Natural killer cell (primary cell): ENCODE measurements around the gene ESRRG. TPM values are rescaled to one million over a fixed set of nuclear protein-coding genes. Genes with fewer than 3 reads are reported as not detected.

ENCODE experiments used
- ATAC-seq, 3 donors: fragments of 150-1000 bp in 2 of 3; fragments of 200-7000 bp in 1 of 3; cut with Tn5 transposase; 1 replicate in 1 of 3; 2 replicates in 2 of 3; pipeline ENCODE4 v1.10.0; 2021; ENCODE audit warnings: mild to moderate bottlenecking in 2 of 3, moderate library complexity in 2 of 3
- DNase-seq, 2 donors: peaks; one replicate each; pipeline versions ENCODE4 v3.0.0 to v3.0.0-alpha.2; 2013 to 2021; ENCODE audit warnings: mixed read lengths in 1 of 2
- H3K27ac ChIP-seq: one replicate; pipeline ENCODE4 v1.5.1; 2013; ENCODE audit warnings: mild to moderate bottlenecking, low read length
- H3K27me3 ChIP-seq: one replicate; pipeline ENCODE4 v1.6.1; 2013; ENCODE audit warnings: low read length; ENCODE audit not compliant: control insufficient read depth, insufficient read depth
- H3K36me3 ChIP-seq: one replicate; pipeline ENCODE4 v1.6.1; 2013; ENCODE audit warnings: low read length; ENCODE audit not compliant: control insufficient read depth, insufficient read depth
- H3K4me1 ChIP-seq: one replicate; pipeline ENCODE4 v1.6.1; 2013; ENCODE audit warnings: low read length; ENCODE audit not compliant: control insufficient read depth, insufficient read depth
- H3K4me3 ChIP-seq: one replicate; pipeline ENCODE4 v1.5.1; 2013; ENCODE audit warnings: low read length
- H3K9me3 ChIP-seq: one replicate; pipeline ENCODE4 v1.6.1; 2013; ENCODE audit warnings: low read length; ENCODE audit not compliant: control insufficient read depth, insufficient read depth
- H3K27ac Mint-ChIP-seq, 2 donors: one replicate each; pipeline ENCODE4 v1.8.0; 2022; ENCODE audit warnings: mild to moderate bottlenecking in 2 of 2, mixed read lengths in 2 of 2, moderate library complexity in 1 of 2
- H3K27me3 Mint-ChIP-seq, 2 donors: one replicate each; pipeline ENCODE4 v1.8.0; 2022; ENCODE audit warnings: low read depth in 2 of 2, mixed read lengths in 2 of 2
- H3K36me3 Mint-ChIP-seq: one replicate; pipeline ENCODE4 v1.8.0; 2022; ENCODE audit warnings: mixed read lengths
- H3K4me1 Mint-ChIP-seq, 2 donors: one replicate each; pipeline ENCODE4 v1.8.0; 2022; ENCODE audit warnings: mixed read lengths in 2 of 2
- H3K4me3 Mint-ChIP-seq: one replicate; pipeline ENCODE4 v1.8.0; 2022; ENCODE audit warnings: mild to moderate bottlenecking, moderate library complexity, mixed read lengths
- H3K9me3 Mint-ChIP-seq, 2 donors: one replicate each; pipeline ENCODE4 v1.8.0; 2022; ENCODE audit warnings: mixed read lengths in 2 of 2
- CTCF ChIP-seq: fragments of 200-600 bp; IDR thresholded peaks from one replicate; pipeline ENCODE4 v1.8.0; 2022; ENCODE audit warnings: antibody characterized with exemption
- WGBS: methylation state at CpG from one replicate; pipeline ENCODE4 v1.1.7; 2013; ENCODE audit warnings: missing lambda C conversion rate; ENCODE audit not compliant: insufficient coverage; 5-methylcytosine and 5-hydroxymethylcytosine counted together
- intact Hi-C: fragments of 100-400 bp; cut with micrococcal nuclease; formaldehyde crosslinking; loops from one replicate; pipeline ENCODE4 v1.14.2; 2022
- total RNA-seq, 4 donors: library from RNA; stranded (reverse); fragments of 120-200 nt in 1 of 4; gene quantifications; one replicate each; pipeline versions ENCODE4 v1.2.3 to v1.2.4, GENCODE V29; 2013 to 2022

ESRRG gene
- total RNA-seq, 3 donors from 2014 or later (not counting 1 experiment from before 2014, with no cell fraction given), result not detected

- intact Hi-C loops, result no loop called here
- H3K4me1 ChIP-seq, result no peaks in the 10 kb centered on the region
- no peaks in the 10 kb centered on the region for H3K36me3 ChIP-seq
- Mint-ChIP-seq H3K36me3 (no peaks in the 10 kb centered on the region), H3K27ac (no peak overlapping the region), H3K27me3 (no peaks in the 10 kb centered on the region), H3K9me3 (peaks cover 5 to 11% of the 10 kb centered on the region in 2 donors), H3K4me3 (no peak overlapping the region), H3K4me1 (no peaks in the 10 kb centered on the region)
- ATAC-seq (no peak), DNase-seq (no peak)
- H3K9me3 ChIP-seq, result no peaks in the 10 kb centered on the region
- no peak for TF ChIP-seq CTCF
- H3K27me3 ChIP-seq, result no peaks in the 10 kb centered on the region
- no peak overlapping the region for H3K27ac ChIP-seq
- WGBS, result 87% methylated on average over 2 of the region's 3 CpGs
- no peak overlapping the region for H3K4me3 ChIP-seq
These were observed 169.5 kb downstream of the ESRRG start for GRCh38 chr1:216553766-216554165.

GRCh38 chr1:216553040-216553439 is 170.2 kb downstream of the ESRRG start:
- Mint-ChIP-seq H3K4me1 (no peaks in the 10 kb centered on the region), H3K27me3 (no peaks in the 10 kb centered on the region), H3K4me3 (no peak overlapping the region), H3K36me3 (no peaks in the 10 kb centered on the region), H3K9me3 (peaks cover 5 to 15% of the 10 kb centered on the region in 2 donors), H3K27ac (no peak overlapping the region)
- no peak for TF ChIP-seq CTCF
- Histone ChIP-seq H3K36me3 (no peaks in the 10 kb centered on the region), H3K27me3 (no peaks in the 10 kb centered on the region), H3K9me3 (no peaks in the 10 kb centered on the region), H3K4me3 (no peak overlapping the region), H3K27ac (no peak overlapping the region), H3K4me1 (no peaks in the 10 kb centered on the region)
- no CpG with 5 or more reads among the region's 1 CpG for WGBS
- ATAC-seq (no peak), DNase-seq (no peak)
- intact Hi-C loops, result no loop called here

- no peak for TF ChIP-seq CTCF
- ATAC-seq (no peak), DNase-seq (no peak)
- no peaks in the 10 kb centered on the region for H3K9me3 ChIP-seq
- no peaks in the 10 kb centered on the region for H3K36me3 ChIP-seq
- Mint-ChIP-seq H3K36me3 (no peaks in the 10 kb centered on the region), H3K4me3 (no peak overlapping the region), H3K27ac (no peak overlapping the region), H3K9me3 (peaks cover under 1 to 12% of the 10 kb centered on the region in 2 donors), H3K4me1 (no peaks in the 10 kb centered on the region), H3K27me3 (no peaks in the 10 kb centered on the region)
- no peaks in the 10 kb centered on the region for H3K27me3 ChIP-seq
- no peak overlapping the region for H3K4me3 ChIP-seq
- H3K4me1 ChIP-seq, result no peaks in the 10 kb centered on the region
- intact Hi-C loops, result no loop called here
- no peak overlapping the region for H3K27ac ChIP-seq
- WGBS, result 86% methylated on average over 4 of the region's 4 CpGs
These were observed 173.4 kb downstream of the ESRRG start for GRCh38 chr1:216549796-216550195.

GRCh38 chr1:216542741-216543140 is 180.5 kb downstream of the ESRRG start:
- H3K36me3 Mint-ChIP-seq, result peaks cover 6% of the 10 kb centered on the region
- intact Hi-C loops, result no loop called here
- no peaks in the 10 kb centered on the region for H3K27me3 ChIP-seq
- WGBS, result 60% methylated on average over 2 of the region's 2 CpGs
- no peak for DNase-seq
- no peaks in the 10 kb centered on the region for H3K36me3 ChIP-seq
- H3K4me3 Mint-ChIP-seq, result no peak overlapping the region
- H3K4me3 ChIP-seq, result no peak overlapping the region
- peaks cover 3% of the 10 kb centered on the region for H3K9me3 ChIP-seq
- ATAC-seq, result no peak
- H3K4me1 ChIP-seq, result no peaks in the 10 kb centered on the region
- no peak overlapping the region for H3K27ac ChIP-seq
- H3K27me3 Mint-ChIP-seq, result no peaks in the 10 kb centered on the region
- H3K27ac Mint-ChIP-seq, result no peak overlapping the region
- no peak for TF ChIP-seq CTCF
- H3K9me3 Mint-ChIP-seq, result peaks cover 7 to 8% of the 10 kb centered on the region in 2 donors
- H3K4me1 Mint-ChIP-seq, result no peaks in the 10 kb centered on the region
